ENCODE measurements around the gene PLXNA2.

DNA sequence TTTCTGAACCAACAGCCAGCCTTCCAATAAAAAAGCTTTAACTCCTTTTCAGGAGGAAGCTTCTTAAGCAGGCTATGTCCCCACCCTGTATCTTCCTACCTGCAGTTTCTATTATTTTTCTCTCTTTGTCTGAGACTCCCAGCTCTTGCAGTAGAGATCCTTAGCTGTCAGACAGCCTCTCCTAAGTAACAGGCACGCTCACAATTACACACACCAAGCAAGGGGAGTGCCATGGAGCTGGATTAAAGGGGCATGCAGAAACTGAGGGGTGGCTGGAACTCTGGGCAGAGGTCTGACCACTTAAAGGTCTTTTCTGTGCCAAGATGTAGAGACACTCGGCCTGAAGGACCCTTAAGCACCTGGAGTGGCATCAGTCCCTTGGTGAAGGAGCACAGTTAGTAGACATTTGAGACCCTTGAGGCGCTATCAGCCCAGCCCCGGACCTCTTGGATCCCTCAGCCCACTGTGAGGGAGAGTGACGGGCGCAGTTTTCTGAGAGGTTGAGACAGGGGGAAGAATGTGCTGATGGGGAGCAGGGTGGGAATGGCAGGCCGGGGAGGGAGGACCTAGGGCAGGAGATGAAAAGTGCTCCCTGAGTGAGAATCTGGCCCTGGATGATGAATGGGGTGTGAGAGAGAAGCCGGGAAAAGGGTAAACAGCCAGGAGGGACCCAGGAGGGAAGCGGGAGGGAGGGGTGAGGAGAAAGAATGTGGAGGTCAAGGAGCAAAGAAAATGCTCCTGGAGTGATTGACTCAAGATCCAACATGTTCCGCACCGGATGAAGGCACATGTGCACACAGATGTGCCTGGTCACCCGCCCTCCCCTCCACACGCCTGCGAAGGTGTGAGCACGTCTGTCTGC, 13.3 kb downstream of the PLXNA2 start:
- TF ChIP-seq, protein P1, sequence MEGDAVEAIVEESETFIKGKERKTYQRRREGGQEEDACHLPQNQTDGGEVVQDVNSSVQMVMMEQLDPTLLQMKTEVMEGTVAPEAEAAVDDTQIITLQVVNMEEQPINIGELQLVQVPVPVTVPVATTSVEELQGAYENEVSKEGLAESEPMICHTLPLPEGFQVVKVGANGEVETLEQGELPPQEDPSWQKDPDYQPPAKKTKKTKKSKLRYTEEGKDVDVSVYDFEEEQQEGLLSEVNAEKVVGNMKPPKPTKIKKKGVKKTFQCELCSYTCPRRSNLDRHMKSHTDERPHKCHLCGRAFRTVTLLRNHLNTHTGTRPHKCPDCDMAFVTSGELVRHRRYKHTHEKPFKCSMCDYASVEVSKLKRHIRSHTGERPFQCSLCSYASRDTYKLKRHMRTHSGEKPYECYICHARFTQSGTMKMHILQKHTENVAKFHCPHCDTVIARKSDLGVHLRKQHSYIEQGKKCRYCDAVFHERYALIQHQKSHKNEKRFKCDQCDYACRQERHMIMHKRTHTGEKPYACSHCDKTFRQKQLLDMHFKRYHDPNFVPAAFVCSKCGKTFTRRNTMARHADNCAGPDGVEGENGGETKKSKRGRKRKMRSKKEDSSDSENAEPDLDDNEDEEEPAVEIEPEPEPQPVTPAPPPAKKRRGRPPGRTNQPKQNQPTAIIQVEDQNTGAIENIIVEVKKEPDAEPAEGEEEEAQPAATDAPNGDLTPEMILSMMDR (IDR thresholded peaks at IDR 0.05 in 2 of 3, conservative IDR thresholded peaks at IDR 0.05 in 1 of 3; ENCODE audit: borderline replicate concordance in 1 of 3, insufficient read depth in 1 of 3, low read depth in 2 of 3, low read length in 2 of 3), result no peak
- no peak for TF ChIP-seq EZH2 (IDR thresholded peaks at IDR 0.05)
- TF ChIP-seq, protein P2, sequence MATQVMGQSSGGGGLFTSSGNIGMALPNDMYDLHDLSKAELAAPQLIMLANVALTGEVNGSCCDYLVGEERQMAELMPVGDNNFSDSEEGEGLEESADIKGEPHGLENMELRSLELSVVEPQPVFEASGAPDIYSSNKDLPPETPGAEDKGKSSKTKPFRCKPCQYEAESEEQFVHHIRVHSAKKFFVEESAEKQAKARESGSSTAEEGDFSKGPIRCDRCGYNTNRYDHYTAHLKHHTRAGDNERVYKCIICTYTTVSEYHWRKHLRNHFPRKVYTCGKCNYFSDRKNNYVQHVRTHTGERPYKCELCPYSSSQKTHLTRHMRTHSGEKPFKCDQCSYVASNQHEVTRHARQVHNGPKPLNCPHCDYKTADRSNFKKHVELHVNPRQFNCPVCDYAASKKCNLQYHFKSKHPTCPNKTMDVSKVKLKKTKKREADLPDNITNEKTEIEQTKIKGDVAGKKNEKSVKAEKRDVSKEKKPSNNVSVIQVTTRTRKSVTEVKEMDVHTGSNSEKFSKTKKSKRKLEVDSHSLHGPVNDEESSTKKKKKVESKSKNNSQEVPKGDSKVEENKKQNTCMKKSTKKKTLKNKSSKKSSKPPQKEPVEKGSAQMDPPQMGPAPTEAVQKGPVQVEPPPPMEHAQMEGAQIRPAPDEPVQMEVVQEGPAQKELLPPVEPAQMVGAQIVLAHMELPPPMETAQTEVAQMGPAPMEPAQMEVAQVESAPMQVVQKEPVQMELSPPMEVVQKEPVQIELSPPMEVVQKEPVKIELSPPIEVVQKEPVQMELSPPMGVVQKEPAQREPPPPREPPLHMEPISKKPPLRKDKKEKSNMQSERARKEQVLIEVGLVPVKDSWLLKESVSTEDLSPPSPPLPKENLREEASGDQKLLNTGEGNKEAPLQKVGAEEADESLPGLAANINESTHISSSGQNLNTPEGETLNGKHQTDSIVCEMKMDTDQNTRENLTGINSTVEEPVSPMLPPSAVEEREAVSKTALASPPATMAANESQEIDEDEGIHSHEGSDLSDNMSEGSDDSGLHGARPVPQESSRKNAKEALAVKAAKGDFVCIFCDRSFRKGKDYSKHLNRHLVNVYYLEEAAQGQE (IDR thresholded peaks at IDR 0.05; ENCODE audit: low read depth), result no peak
- TF ChIP-seq ZBTB33 (IDR thresholded peaks at IDR 0.05; ENCODE audit: extremely low read depth, insufficient replicate concordance, low read length), result no peak
- no peak for TF ChIP-seq ZFX (IDR thresholded peaks at IDR 0.05)
- no peak for TF ChIP-seq POLR2AphosphoS5 (IDR thresholded peaks at IDR 0.05; ENCODE audit: low read depth, low read length)
- TF ChIP-seq YY1 (IDR thresholded peaks at IDR 0.05; ENCODE audit: extremely low read depth, insufficient replicate concordance, low read depth, low read length), result no peak
- no peak for TF ChIP-seq MAX (IDR thresholded peaks at IDR 0.05)
- TF ChIP-seq POLR2A (IDR thresholded peaks at IDR 0.05; ENCODE audit: borderline replicate concordance, extremely low read depth, insufficient read depth, insufficient read length), result no peak
- TF ChIP-seq SIN3A (IDR thresholded peaks at IDR 0.05; ENCODE audit: low read depth), result no peak
- no peak for TF ChIP-seq SRF (IDR thresholded peaks at IDR 0.05; ENCODE audit: low read depth)
- no peak for TF ChIP-seq ELF1 (IDR thresholded peaks at IDR 0.05; ENCODE audit: borderline replicate concordance, low read depth)
- TF ChIP-seq CEBPB (IDR thresholded peaks at IDR 0.05; ENCODE audit: low read depth), result no peak
- TF ChIP-seq SP1 (IDR thresholded peaks at IDR 0.05; ENCODE audit: low read depth), result no peak

Data from HCT116 (cell line).